Measurements from ENCODE around the gene SHISA9.

GRCh38 chr16:12975766-12976165 is 74.4 kb downstream of the SHISA9 start:
- TF ChIP-seq CTCF (IDR thresholded peaks at IDR 0.05) = no peak
- TF ChIP-seq ZFX (IDR thresholded peaks at IDR 0.05; ENCODE audit: borderline replicate concordance) = no peak

All from 22Rv1 (cell line).